Activated CD4-positive, CD25-positive, alpha-beta regulatory T cell (primary cell): ENCODE data around the gene MAP4K4.
A peak's percentile ranks its signal among the peaks of the same experiment; 100 is the strongest.

ENCODE experiments used
- DNase-seq, 4 experiments: peaks; one replicate each; lab custom pipeline; 2025; lab: John Stamatoyannopoulos, UW

MAP4K4 gene

GRCh38 chr2:101692766-101693165 lies 4.7 kb upstream of the MAP4K4 start:
- no peak for DNase-seq

DNA sequence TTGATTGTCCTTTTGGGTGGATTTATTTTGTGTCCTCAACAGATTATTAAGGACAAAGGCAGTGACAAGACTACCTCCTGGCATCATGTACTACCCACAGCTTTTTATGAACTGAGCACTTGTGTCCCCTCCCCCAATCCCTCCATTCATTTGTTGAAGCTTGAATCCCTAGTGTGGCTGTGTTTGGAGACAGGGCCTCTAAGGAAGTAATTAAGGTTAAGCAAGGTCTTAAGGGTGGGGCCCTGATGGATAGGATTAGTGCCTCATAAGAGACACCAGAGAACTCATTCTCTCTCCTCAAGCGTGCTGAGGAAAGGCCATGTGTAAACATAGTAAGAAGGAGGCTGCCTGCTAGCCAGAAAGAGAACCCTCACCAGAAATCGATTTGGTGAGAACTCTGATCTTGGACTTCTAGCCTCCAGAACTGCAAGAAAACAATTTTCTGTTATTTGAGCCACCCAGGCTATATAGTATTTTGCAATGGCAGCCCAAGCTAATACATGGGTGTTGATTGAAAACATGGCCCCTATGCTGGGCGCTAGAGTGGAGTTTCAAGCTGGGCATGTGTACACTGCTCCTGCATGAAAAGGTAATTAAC lies 3.4 kb upstream of the MAP4K4 start:
- DNase-seq: no peak

- no peak for DNase-seq
Observed at GRCh38 chr2:101696272-101697123, 1.0 kb upstream of the MAP4K4 start.

- no peak for DNase-seq
Observed at GRCh38 chr2:101698014-101698843, 722 bp downstream of the MAP4K4 start.

DNA sequence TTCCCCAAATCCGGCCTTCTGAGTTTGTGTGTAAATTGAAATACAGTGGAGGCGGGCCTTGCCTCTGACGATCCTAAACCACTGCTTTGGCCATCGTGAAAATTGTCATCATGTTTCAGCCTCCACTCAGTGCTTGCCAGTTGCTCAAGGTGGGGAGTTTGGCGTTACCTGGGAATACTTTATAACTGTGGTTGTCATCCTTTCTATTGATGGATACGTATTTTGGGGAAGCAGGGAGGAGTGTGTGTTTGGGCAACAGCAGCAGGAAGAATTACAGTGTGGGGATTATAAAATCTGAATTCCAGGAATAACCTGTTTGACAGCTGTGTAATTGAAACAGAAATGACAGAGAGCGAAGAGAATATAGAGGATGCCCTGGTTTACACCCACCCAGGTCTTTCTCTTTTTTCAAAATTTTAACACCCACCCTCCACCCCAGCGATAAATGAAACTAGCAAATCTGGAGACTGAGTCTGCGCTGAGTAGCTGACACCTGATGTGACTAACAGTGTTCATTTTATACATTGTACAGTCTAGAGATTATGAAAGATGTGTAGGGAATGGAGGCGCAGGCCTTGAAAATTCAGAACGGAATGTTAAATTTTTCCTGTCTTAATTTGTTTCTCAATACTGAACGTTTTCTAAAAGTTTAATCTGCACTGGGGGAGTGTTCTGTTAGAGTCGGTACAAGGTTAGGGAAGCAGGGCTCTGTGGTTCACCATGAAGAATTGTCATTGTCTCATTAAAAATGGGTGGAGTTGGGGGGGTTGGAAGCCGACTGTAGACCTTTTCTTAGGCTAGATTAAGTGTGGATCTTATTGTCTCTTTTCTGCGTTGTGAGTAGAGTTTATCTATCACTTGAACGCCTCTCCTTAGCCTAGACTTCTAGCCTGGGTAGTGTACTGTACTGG lies 1.6 kb downstream of the MAP4K4 start:
- DNase-seq: no peak

DNA sequence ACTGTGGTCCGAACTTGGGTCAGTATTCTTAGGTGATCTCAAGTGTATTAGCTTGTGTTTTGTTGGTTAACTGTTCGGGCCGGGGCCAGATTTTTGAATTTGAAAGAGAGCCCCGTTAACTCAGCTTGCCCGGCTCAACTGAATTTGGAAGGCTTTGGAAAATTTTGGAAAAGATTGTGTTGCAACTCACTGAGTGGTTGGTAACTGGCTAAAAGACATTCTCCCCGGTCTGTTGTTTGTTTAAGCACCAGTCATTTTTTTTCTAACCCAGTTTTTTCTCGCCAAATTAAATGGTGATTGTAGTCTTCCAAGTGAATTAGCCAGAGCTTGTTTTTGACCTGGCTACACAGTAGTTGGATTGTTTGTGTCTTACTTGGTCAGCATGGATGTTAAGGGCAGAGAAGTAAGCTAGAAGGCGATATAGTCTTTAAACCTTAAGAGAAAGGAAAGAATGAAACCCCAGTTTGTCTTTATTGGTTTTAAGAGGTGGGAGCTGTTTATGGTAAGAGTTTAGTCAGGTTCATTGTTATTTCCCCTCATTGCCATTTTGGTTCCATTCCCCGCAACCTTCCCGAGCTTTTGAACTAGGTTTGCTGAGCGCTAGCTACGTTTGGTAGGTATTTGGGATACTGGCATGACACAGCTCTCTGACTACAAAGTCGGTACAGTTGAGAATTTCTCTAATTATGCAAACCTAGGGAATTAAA lies 2.4 kb downstream of the MAP4K4 start:
- no peak for DNase-seq

DNA sequence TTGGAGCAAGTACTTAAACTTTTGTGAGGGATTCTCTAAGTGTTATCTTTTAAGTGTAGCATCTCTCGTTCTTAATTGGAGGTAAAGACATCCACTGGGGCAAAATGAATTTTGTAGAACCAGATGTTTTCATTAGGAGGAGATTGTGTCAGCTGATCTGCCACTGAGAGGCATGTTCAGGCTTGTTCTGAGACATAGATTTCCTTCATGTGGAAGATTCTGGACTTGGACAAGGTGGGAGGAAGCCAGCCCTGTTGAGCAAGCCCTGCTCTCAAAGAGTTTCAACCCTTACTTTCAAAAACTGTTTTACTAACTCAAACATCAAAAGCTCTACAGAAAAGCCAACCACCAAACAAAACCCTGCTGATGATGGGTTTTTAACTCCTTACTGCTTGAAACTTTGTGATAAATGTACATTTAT lies 6.5 kb downstream of the MAP4K4 start:
- DNase-seq: no peak

GRCh38 chr2:101704816-101705578 lies 7.5 kb downstream of the MAP4K4 start:
- no peak for DNase-seq

GRCh38 chr2:101706121-101706818 lies 8.8 kb downstream of the MAP4K4 start:
- DNase-seq: no peak

- no peak for DNase-seq
Observed at GRCh38 chr2:101706819-101707177, 9.3 kb downstream of the MAP4K4 start.

DNA sequence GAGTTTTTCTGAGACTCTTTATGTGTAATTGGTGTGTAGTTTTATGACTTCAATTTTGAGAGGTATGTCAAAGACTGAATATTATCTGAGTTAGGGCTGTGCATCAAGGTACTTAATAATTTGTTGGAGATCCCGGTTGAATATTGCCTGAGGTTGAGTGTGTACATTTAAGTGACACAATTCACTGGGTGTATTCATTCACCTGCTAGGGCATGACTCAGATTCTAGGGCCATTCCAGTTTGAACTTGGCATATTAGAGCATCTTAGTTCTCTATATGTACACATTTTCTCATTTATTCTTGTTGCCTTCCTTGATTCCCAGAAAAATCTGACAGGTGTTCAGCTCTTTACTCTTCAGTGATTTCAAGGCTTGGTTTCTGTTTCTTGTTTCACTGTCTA lies 12.5 kb downstream of the MAP4K4 start:
- DNase-seq: no peak

- no peak for DNase-seq
Observed at GRCh38 chr2:101710471-101711318, 13.2 kb downstream of the MAP4K4 start.

DNA sequence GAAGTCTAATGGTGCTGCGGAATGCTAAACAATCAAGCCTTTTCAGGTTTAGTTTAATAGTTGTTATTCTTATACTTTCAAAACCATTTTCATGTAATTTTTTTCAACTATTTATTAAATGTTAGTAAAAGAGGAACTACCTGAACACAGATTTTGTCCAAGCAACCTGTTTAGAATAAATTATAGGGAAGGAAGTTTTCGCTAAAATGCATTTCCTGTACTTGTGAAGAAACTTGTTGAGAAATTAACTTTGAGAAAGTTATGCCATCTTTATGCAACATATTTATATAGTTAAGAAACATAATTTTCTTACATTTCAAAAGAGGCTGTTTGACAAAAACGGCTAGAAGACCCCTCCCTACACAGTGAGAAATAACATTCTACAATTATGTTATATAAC lies 16.6 kb downstream of the MAP4K4 start:
- DNase-seq: no peak

DNA sequence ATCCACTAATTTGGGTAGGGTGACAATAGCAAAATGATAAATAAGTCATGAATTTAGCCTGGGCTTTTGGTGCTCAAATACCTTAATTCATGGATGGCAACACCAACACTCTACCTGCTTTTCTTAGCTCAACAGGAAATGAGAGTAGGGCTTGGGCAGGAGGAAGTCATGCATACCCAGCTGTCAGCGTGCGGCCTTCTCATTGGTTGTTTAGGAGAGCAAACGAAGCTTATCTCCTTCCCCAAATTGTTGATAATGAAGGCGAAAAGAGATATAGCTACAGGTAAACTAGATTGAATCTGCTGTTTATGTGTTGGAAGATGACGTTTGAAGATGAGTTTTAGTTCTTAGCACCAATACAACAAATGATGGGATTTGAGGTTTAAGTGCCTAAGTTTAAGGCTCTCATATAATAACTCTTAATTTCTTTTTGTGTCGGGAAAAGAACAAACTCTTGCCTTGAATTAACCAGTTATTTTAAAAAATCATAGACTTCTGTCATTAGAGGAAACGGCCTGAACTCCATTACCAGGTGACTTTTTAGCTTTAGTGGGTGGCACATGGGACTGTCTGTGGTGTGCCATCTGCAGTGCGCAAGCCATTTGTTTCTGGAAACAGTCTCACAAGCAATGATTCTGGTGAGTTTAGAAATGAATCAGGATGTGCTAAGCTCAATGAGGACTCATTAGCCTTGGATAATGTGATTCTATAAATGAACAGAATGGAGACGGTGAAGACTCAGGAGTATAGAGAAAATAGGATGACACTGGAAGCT lies 19.8 kb downstream of the MAP4K4 start:
- DNase-seq: peak in 2 of 4 experiments; percentile 26 to 34

GRCh38 chr2:101718479-101718878 lies 21.0 kb downstream of the MAP4K4 start:
- no peak for DNase-seq

DNA sequence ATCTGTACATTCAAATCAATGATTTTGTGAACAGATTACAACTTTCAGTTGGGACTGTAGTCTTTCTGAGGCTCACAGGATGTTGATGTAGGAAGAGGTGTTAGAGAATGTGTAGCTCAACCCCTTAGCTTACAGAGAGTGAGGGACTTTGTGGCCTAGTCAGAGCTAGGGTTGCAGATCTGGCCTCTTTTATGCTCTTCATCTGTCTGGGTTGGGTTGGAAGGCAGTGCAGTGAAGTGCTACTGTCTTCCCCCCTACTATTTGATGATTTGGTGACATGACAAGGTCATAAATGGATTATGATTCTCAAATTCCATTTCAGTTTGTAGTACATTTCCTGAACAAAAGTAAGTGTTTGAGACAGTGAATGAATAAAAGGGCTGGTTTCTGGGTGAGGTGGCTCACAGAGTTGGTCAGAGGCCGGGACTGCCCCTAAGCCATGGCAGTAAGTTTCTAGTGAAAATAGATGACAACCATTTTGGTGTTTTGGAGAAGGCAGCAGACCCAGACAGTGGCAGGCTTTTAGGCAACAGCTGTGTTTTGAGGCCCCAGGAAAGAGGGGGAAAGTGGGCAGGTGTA lies 21.6 kb downstream of the MAP4K4 start:
- DNase-seq: peak in 1 of 4 experiments; percentile 22

DNA sequence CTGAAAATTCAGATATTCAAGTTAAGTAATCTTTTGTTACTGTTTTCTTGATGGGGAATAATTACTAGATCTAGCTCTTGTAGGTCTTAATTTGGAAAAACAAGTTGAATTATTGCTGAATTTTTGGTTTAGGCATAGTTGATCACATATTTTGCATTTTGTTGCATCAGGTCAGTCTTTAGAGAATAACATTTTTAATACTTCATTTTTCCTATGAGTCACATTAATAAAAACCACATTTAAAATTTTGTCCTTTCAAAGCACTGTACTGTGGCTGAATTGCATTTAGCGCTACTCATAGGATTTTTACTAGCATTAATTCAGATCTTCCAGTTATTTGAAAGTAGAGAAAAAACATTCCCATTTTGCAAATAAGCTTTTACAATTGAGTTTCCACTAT lies 23.2 kb downstream of the MAP4K4 start:
- no peak for DNase-seq

GRCh38 chr2:101722864-101723263 lies 25.4 kb downstream of the MAP4K4 start:
- no peak for DNase-seq
